Duodenal mucosa (tissue), 2 donors: Measurements from ENCODE around the gene MAFF.
"Not testable (repeated sequence)": the region's sequence is repeated elsewhere in the genome, so short reads cannot be mapped to it uniquely, and the experiment has no call there.

Experiments used
- H3K27ac ChIP-seq: one replicate; pipeline ENCODE4 v1.7.0; 2013; ENCODE audit warnings: low read depth, low read length
- H3K27me3 ChIP-seq, 2 donors: one replicate each; pipeline ENCODE4 v1.7.0; 2013; ENCODE audit warnings: low read length in 2 of 2, control low read depth in 1 of 2; ENCODE audit not compliant: insufficient read depth in 2 of 2, control insufficient read depth in 1 of 2
- H3K36me3 ChIP-seq, 2 donors: one replicate each; pipeline ENCODE4 v1.7.0; 2013; ENCODE audit warnings: low read length in 2 of 2, control low read depth in 1 of 2; ENCODE audit not compliant: insufficient read depth in 2 of 2, control insufficient read depth in 1 of 2
- H3K4me1 ChIP-seq, 2 donors: one replicate each; pipeline ENCODE4 v1.7.0; 2013; ENCODE audit warnings: low read length in 2 of 2, control low read depth in 1 of 2; ENCODE audit not compliant: insufficient read depth in 2 of 2, control insufficient read depth in 1 of 2
- H3K4me3 ChIP-seq, 2 donors: one replicate each; pipeline ENCODE4 v1.7.0; 2013; ENCODE audit warnings: low read length in 2 of 2, low read depth in 1 of 2
- H3K9ac ChIP-seq, 2 donors: one replicate each; pipeline ENCODE4 v1.7.0; 2013; ENCODE audit warnings: low read length in 2 of 2, low read depth in 1 of 2
- H3K9me3 ChIP-seq, 2 donors: one replicate each; pipeline ENCODE4 v1.7.0; 2013; ENCODE audit warnings: low read length in 2 of 2, control low read depth in 1 of 2; ENCODE audit not compliant: control insufficient read depth in 1 of 2

MAFF gene

GRCh38 chr22:38201711-38202436 lies at the start of gene MAFF:
MAFF (plus strand) TSS chr22:38201994; CDS start chr22:38213854, 11,860 bp downstream.
- H3K4me1 ChIP-seq = peaks cover 27 to 34% of the 10 kb centered on the region in 2 donors
- no peaks in the 10 kb centered on the region for H3K36me3 ChIP-seq
- H3K9ac ChIP-seq = peak within 1 kb of the TSS; percentile 81 to 84
- H3K4me3 ChIP-seq = peak within 1 kb of the TSS; percentile 85
- no peaks in the 10 kb centered on the region for H3K9me3 ChIP-seq
- H3K27ac ChIP-seq = peak within 1 kb of the TSS; percentile 94
- no peaks in the 10 kb centered on the region for H3K27me3 ChIP-seq

GRCh38 chr22:38153821-38154562 lies 47.8 kb upstream of the MAFF start:
- Histone ChIP-seq H3K4me3 (no peak overlapping the region), H3K9me3 (no peaks in the 10 kb centered on the region), H3K36me3 (no peaks in the 10 kb centered on the region), H3K27me3 (no peaks in the 10 kb centered on the region), H3K4me1 (peaks cover 7 to 9% of the 10 kb centered on the region in 2 donors), H3K9ac (peak overlapping the region in 1 of 2 donors; percentile 27), H3K27ac (peak overlapping the region; percentile 51)

DNA sequence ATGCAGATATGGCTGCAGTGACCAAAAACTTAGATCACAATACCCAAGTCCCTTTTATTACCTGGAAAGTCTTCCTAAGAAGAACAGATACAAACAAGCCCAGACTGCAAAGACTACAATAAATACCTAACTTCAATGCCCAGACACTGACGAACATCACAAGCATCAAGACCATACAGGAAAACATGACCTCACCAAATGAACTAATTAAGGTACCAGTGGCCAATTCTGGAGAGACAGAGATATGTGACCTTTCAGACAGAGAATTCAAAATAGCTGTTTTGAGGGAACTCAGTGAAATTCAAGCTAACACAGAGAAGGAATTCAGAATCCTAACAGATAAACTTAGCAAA lies 47.3 kb upstream of the MAFF start:
- H3K9me3 ChIP-seq, H3K27me3 ChIP-seq, H3K4me3 ChIP-seq, H3K36me3 ChIP-seq, H3K27ac ChIP-seq, H3K4me1 ChIP-seq: not testable (repeated sequence)
- H3K9ac ChIP-seq = peak overlapping the region in 1 of 2 donors; percentile 27

GRCh38 chr22:38155703-38156102 lies 46.1 kb upstream of the MAFF start:
- Histone ChIP-seq H3K4me1 (peaks cover 7 to 9% of the 10 kb centered on the region in 2 donors), H3K4me3 (no peak overlapping the region), H3K9ac (no peak overlapping the region), H3K36me3 (no peaks in the 10 kb centered on the region), H3K27me3 (no peaks in the 10 kb centered on the region), H3K9me3 (no peaks in the 10 kb centered on the region), H3K27ac (no peak overlapping the region)

GRCh38 chr22:38162881-38163843 lies 38.6 kb upstream of the MAFF start:
- no peak overlapping the region for H3K4me3 ChIP-seq
- no peaks in the 10 kb centered on the region for H3K27me3 ChIP-seq
- H3K9ac ChIP-seq = no peak overlapping the region
- peaks cover 27% of the 10 kb centered on the region in 2 donors for H3K4me1 ChIP-seq
- no peaks in the 10 kb centered on the region for H3K9me3 ChIP-seq
- H3K36me3 ChIP-seq = peaks cover 0 to 8% of the 10 kb centered on the region in 2 donors
- H3K27ac ChIP-seq = peak overlapping the region; percentile 36

DNA sequence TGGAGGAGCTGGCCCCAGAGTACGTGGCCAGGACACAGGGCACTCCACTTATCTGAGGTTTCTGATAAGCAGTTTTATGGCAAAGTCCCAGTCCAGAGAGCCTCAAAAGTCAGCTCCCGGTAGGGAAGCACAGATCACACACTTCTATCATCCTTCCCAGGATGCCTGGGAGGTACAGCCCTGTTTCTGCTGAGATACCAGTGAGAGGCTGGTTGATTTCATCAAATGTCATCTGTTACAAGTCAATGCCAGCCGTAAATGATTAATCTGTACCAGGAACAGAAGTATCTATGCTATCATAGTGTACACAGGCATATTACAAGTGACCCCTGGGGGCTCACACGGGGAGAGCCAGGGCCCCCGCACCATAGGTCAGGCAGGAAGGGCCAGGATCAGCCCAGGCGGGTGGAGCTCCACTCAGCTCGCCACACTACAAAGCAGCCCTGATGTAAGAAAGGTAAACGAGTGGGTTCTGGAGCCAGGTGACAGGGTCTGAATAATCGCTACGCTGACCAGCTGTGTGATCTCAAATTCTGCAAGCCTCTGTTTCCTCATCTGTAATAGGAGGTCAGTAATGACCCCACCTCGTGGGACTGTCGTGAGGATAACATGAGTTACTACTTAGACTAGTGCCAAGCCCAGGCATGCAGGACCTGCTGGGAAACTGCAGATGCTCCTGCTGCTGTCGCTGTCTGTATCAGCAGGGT lies 37.8 kb upstream of the MAFF start:
- no peak overlapping the region for H3K4me3 ChIP-seq
- H3K27me3 ChIP-seq = no peaks in the 10 kb centered on the region
- H3K9me3 ChIP-seq = no peaks in the 10 kb centered on the region
- peak overlapping the region in 1 of 2 donors; percentile 16 for H3K9ac ChIP-seq
- peaks cover 0 to 14% of the 10 kb centered on the region in 2 donors for H3K36me3 ChIP-seq
- H3K4me1 ChIP-seq = peaks cover 27% of the 10 kb centered on the region in 2 donors
- H3K27ac ChIP-seq = no peak overlapping the region

- no peak overlapping the region for H3K4me3 ChIP-seq
- peak overlapping the region in 1 of 2 donors; percentile 16 for H3K9ac ChIP-seq
- no peaks in the 10 kb centered on the region for H3K9me3 ChIP-seq
- no peak overlapping the region for H3K27ac ChIP-seq
- H3K4me1 ChIP-seq = peaks cover 27% of the 10 kb centered on the region in 2 donors
- peaks cover 0 to 16% of the 10 kb centered on the region in 2 donors for H3K36me3 ChIP-seq
- no peaks in the 10 kb centered on the region for H3K27me3 ChIP-seq
Observed at GRCh38 chr22:38164551-38164918, 37.3 kb upstream of the MAFF start.

GRCh38 chr22:38165922-38166593 lies 35.7 kb upstream of the MAFF start:
- H3K27ac ChIP-seq = no peak overlapping the region
- H3K27me3 ChIP-seq = no peaks in the 10 kb centered on the region
- H3K9ac ChIP-seq = no peak overlapping the region
- peaks cover 27% of the 10 kb centered on the region in 2 donors for H3K4me1 ChIP-seq
- peaks cover 0 to 16% of the 10 kb centered on the region in 2 donors for H3K36me3 ChIP-seq
- H3K9me3 ChIP-seq = no peaks in the 10 kb centered on the region
- no peak overlapping the region for H3K4me3 ChIP-seq

GRCh38 chr22:38167988-38168407 lies 33.8 kb upstream of the MAFF start:
- H3K27me3 ChIP-seq = no peaks in the 10 kb centered on the region
- no peaks in the 10 kb centered on the region for H3K9me3 ChIP-seq
- no peak overlapping the region for H3K27ac ChIP-seq
- H3K36me3 ChIP-seq = peaks cover 0 to 16% of the 10 kb centered on the region in 2 donors
- no peak overlapping the region for H3K9ac ChIP-seq
- H3K4me1 ChIP-seq = peaks cover 32 to 34% of the 10 kb centered on the region in 2 donors
- H3K4me3 ChIP-seq = no peak overlapping the region
